DMS 273 treated with DMSO at 0.1 percent for 48 hours (cell line): ENCODE data around the gene KDM4B.
"Not testable (repeated sequence)": the region's sequence is repeated elsewhere in the genome, so short reads cannot be mapped to it uniquely, and the experiment has no call there.

ENCODE experiments used
- DNase-seq: peaks from one replicate; lab custom pipeline; 2025; lab: John Stamatoyannopoulos, UW

The KDM4B gene

GRCh38 chr19:5172859-5173630, 204.1 kb downstream of the KDM4B start:
- DNase-seq: no peak

- DNase-seq: no peak
Observed at GRCh38 chr19:5173993-5174392, 205.1 kb downstream of the KDM4B start.

- no peak for DNase-seq
Observed at GRCh38 chr19:5177745-5178450, 209.0 kb downstream of the KDM4B start.

- no peak for DNase-seq
Observed at GRCh38 chr19:5178841-5179240, 209.9 kb downstream of the KDM4B start.

- DNase-seq: no peak
Observed at GRCh38 chr19:5179256-5179655, 210.3 kb downstream of the KDM4B start.

- no peak for DNase-seq
Observed at GRCh38 chr19:5181329-5181728, 212.4 kb downstream of the KDM4B start.

- DNase-seq: no peak
Observed at GRCh38 chr19:5182751-5183150, 213.8 kb downstream of the KDM4B start.

- no peak for DNase-seq
Observed at GRCh38 chr19:5183616-5184015, 214.7 kb downstream of the KDM4B start.

GRCh38 chr19:5184930-5185329, 216.0 kb downstream of the KDM4B start:
- no peak for DNase-seq

- DNase-seq: no peak
Observed at GRCh38 chr19:5186293-5187050, 217.6 kb downstream of the KDM4B start.

- no peak for DNase-seq
Observed at GRCh38 chr19:5188548-5189317, 219.8 kb downstream of the KDM4B start.

- DNase-seq: no peak
Observed at GRCh38 chr19:5189318-5189607, 220.3 kb downstream of the KDM4B start.

- DNase-seq: no peak
Observed at GRCh38 chr19:5191091-5191490, 222.2 kb downstream of the KDM4B start.

- no peak for DNase-seq
Observed at GRCh38 chr19:5192568-5192967, 223.7 kb downstream of the KDM4B start.

- DNase-seq: no peak
Observed at GRCh38 chr19:5193192-5193591, 224.3 kb downstream of the KDM4B start.

GRCh38 chr19:5194641-5195040, 225.7 kb downstream of the KDM4B start:
- no peak for DNase-seq

- not testable (repeated sequence) for DNase-seq
Observed at GRCh38 chr19:5195587-5195986, 226.7 kb downstream of the KDM4B start.

GRCh38 chr19:5196832-5197231, 227.9 kb downstream of the KDM4B start:
- DNase-seq: no peak

GRCh38 chr19:5200844-5201243, 231.9 kb downstream of the KDM4B start:
- DNase-seq: no peak

- no peak for DNase-seq
Observed at GRCh38 chr19:5202553-5202952, 233.6 kb downstream of the KDM4B start.
